Measurements from ENCODE around the gene GPER1.
A peak's percentile ranks its signal among the peaks of the same experiment; 100 is the strongest.

The GPER1 gene

GRCh38 chr7:1046722-1047679 is 40.9 kb upstream of the GPER1 start:
- Histone ChIP-seq H3K4me1 (ENCODE audit: control insufficient read depth, insufficient read depth, low read length) (peaks cover 44% of the 10 kb centered on the region), H3K27ac (ENCODE audit: low read length) (no peak overlapping the region), H3K9ac (ENCODE audit: low read length in 2 of 2) (no peak overlapping the region), H3K27me3 (ENCODE audit: control insufficient read depth in 1 of 2, insufficient read depth in 2 of 2, low read length in 2 of 2) (no peaks in the 10 kb centered on the region), H3K9me3 (ENCODE audit: control insufficient read depth in 2 of 2, low read length in 2 of 2) (no peaks in the 10 kb centered on the region), H3K4me3 (ENCODE audit: low read length in 2 of 2) (no peak overlapping the region), H3K36me3 (ENCODE audit: control insufficient read depth in 2 of 2, insufficient read depth in 2 of 2, low read length in 2 of 2) (no peaks in the 10 kb centered on the region)

- no peak overlapping the region for H3K4me3 ChIP-seq (ENCODE audit: low read length in 2 of 2)
- no peak overlapping the region for H3K9ac ChIP-seq (ENCODE audit: low read length in 2 of 2)
- H3K27me3 ChIP-seq (ENCODE audit: control insufficient read depth in 1 of 2, insufficient read depth in 2 of 2, low read length in 2 of 2) = no peaks in the 10 kb centered on the region
- peaks cover 51% of the 10 kb centered on the region for H3K4me1 ChIP-seq (ENCODE audit: control insufficient read depth, insufficient read depth, low read length)
- H3K9me3 ChIP-seq (ENCODE audit: control insufficient read depth in 2 of 2, low read length in 2 of 2) = no peaks in the 10 kb centered on the region
- no peak overlapping the region for H3K27ac ChIP-seq (ENCODE audit: low read length)
- no peaks in the 10 kb centered on the region for H3K36me3 ChIP-seq (ENCODE audit: control insufficient read depth in 2 of 2, insufficient read depth in 2 of 2, low read length in 2 of 2)
These were observed 38.7 kb upstream of the GPER1 start for GRCh38 chr7:1049006-1049741.

- H3K4me1 ChIP-seq (ENCODE audit: control insufficient read depth, insufficient read depth, low read length) = peaks cover 53% of the 10 kb centered on the region
- H3K4me3 ChIP-seq (ENCODE audit: low read length in 2 of 2) = no peak overlapping the region
- no peaks in the 10 kb centered on the region for H3K36me3 ChIP-seq (ENCODE audit: control insufficient read depth in 2 of 2, insufficient read depth in 2 of 2, low read length in 2 of 2)
- H3K9ac ChIP-seq (ENCODE audit: low read length in 2 of 2) = no peak overlapping the region
- no peaks in the 10 kb centered on the region for H3K9me3 ChIP-seq (ENCODE audit: control insufficient read depth in 2 of 2, low read length in 2 of 2)
- H3K27ac ChIP-seq (ENCODE audit: low read length) = no peak overlapping the region
- no peaks in the 10 kb centered on the region for H3K27me3 ChIP-seq (ENCODE audit: control insufficient read depth in 1 of 2, insufficient read depth in 2 of 2, low read length in 2 of 2)
These were observed 38.1 kb upstream of the GPER1 start for GRCh38 chr7:1049801-1050200.

- no peaks in the 10 kb centered on the region for H3K36me3 ChIP-seq (ENCODE audit: control insufficient read depth in 2 of 2, insufficient read depth in 2 of 2, low read length in 2 of 2)
- no peak overlapping the region for H3K9ac ChIP-seq (ENCODE audit: low read length in 2 of 2)
- H3K4me1 ChIP-seq (ENCODE audit: control insufficient read depth, insufficient read depth, low read length) = peaks cover 53% of the 10 kb centered on the region
- no peaks in the 10 kb centered on the region for H3K9me3 ChIP-seq (ENCODE audit: control insufficient read depth in 2 of 2, low read length in 2 of 2)
- peak overlapping the region; percentile 31 for H3K27ac ChIP-seq (ENCODE audit: low read length)
- H3K4me3 ChIP-seq (ENCODE audit: low read length in 2 of 2) = no peak overlapping the region
- H3K27me3 ChIP-seq (ENCODE audit: control insufficient read depth in 1 of 2, insufficient read depth in 2 of 2, low read length in 2 of 2) = no peaks in the 10 kb centered on the region
These were observed 37.5 kb upstream of the GPER1 start for GRCh38 chr7:1050254-1050906.

GRCh38 chr7:1050956-1051690 is 36.8 kb upstream of the GPER1 start:
- H3K36me3 ChIP-seq (ENCODE audit: control insufficient read depth in 2 of 2, insufficient read depth in 2 of 2, low read length in 2 of 2) = no peaks in the 10 kb centered on the region
- no peak overlapping the region for H3K9ac ChIP-seq (ENCODE audit: low read length in 2 of 2)
- peak overlapping the region; percentile 31 for H3K27ac ChIP-seq (ENCODE audit: low read length)
- H3K4me3 ChIP-seq (ENCODE audit: low read length in 2 of 2) = no peak overlapping the region
- H3K4me1 ChIP-seq (ENCODE audit: control insufficient read depth, insufficient read depth, low read length) = peaks cover 58% of the 10 kb centered on the region
- H3K9me3 ChIP-seq (ENCODE audit: control insufficient read depth in 2 of 2, low read length in 2 of 2) = no peaks in the 10 kb centered on the region
- H3K27me3 ChIP-seq (ENCODE audit: control insufficient read depth in 1 of 2, insufficient read depth in 2 of 2, low read length in 2 of 2) = no peaks in the 10 kb centered on the region

- no peak overlapping the region for H3K9ac ChIP-seq (ENCODE audit: low read length in 2 of 2)
- peaks cover 61% of the 10 kb centered on the region for H3K4me1 ChIP-seq (ENCODE audit: control insufficient read depth, insufficient read depth, low read length)
- peak overlapping the region; percentile 37 for H3K27ac ChIP-seq (ENCODE audit: low read length)
These were observed 35.7 kb upstream of the GPER1 start for GRCh38 chr7:1052031-1052818.

GRCh38 chr7:1053002-1053411 is 34.9 kb upstream of the GPER1 start:
- no peaks in the 10 kb centered on the region for H3K27me3 ChIP-seq (ENCODE audit: control insufficient read depth in 1 of 2, insufficient read depth in 2 of 2, low read length in 2 of 2)
- H3K27ac ChIP-seq (ENCODE audit: low read length) = no peak overlapping the region
- no peaks in the 10 kb centered on the region for H3K9me3 ChIP-seq (ENCODE audit: control insufficient read depth in 2 of 2, low read length in 2 of 2)
- H3K9ac ChIP-seq (ENCODE audit: low read length in 2 of 2) = no peak overlapping the region
- H3K4me1 ChIP-seq (ENCODE audit: control insufficient read depth, insufficient read depth, low read length) = peaks cover 61% of the 10 kb centered on the region
- H3K4me3 ChIP-seq (ENCODE audit: low read length in 2 of 2) = no peak overlapping the region
- H3K36me3 ChIP-seq (ENCODE audit: control insufficient read depth in 2 of 2, insufficient read depth in 2 of 2, low read length in 2 of 2) = no peaks in the 10 kb centered on the region

More at GRCh38 chr7:1052031-1052818, 35.7 kb upstream of the GPER1 start:
- no peaks in the 10 kb centered on the region for H3K36me3 ChIP-seq (ENCODE audit: control insufficient read depth in 2 of 2, insufficient read depth in 2 of 2, low read length in 2 of 2)
- H3K4me3 ChIP-seq (ENCODE audit: low read length in 2 of 2) = no peak overlapping the region
- no peaks in the 10 kb centered on the region for H3K9me3 ChIP-seq (ENCODE audit: control insufficient read depth in 2 of 2, low read length in 2 of 2)
- H3K27me3 ChIP-seq (ENCODE audit: control insufficient read depth in 1 of 2, insufficient read depth in 2 of 2, low read length in 2 of 2) = no peaks in the 10 kb centered on the region

- H3K4me3 ChIP-seq (ENCODE audit: low read length in 2 of 2) = peak overlapping the region in 1 of 2 donors; percentile 72
- H3K9ac ChIP-seq (ENCODE audit: low read length in 2 of 2) = no peak overlapping the region
- peak overlapping the region; percentile 37 for H3K27ac ChIP-seq (ENCODE audit: low read length)
- H3K27me3 ChIP-seq (ENCODE audit: control insufficient read depth in 1 of 2, insufficient read depth in 2 of 2, low read length in 2 of 2) = no peaks in the 10 kb centered on the region
- peaks cover 60% of the 10 kb centered on the region for H3K4me1 ChIP-seq (ENCODE audit: control insufficient read depth, insufficient read depth, low read length)
- H3K9me3 ChIP-seq (ENCODE audit: control insufficient read depth in 2 of 2, low read length in 2 of 2) = no peaks in the 10 kb centered on the region
- no peaks in the 10 kb centered on the region for H3K36me3 ChIP-seq (ENCODE audit: control insufficient read depth in 2 of 2, insufficient read depth in 2 of 2, low read length in 2 of 2)
These were observed 34.0 kb upstream of the GPER1 start for GRCh38 chr7:1053816-1054370.

- Histone ChIP-seq H3K4me3 (ENCODE audit: low read length in 2 of 2) (peak overlapping the region; percentile 22 to 72), H3K27ac (ENCODE audit: low read length) (peak overlapping the region; percentile 60), H3K27me3 (ENCODE audit: control insufficient read depth in 1 of 2, insufficient read depth in 2 of 2, low read length in 2 of 2) (no peaks in the 10 kb centered on the region), H3K4me1 (ENCODE audit: control insufficient read depth, insufficient read depth, low read length) (peaks cover 62% of the 10 kb centered on the region), H3K9ac (ENCODE audit: low read length in 2 of 2) (no peak overlapping the region), H3K9me3 (ENCODE audit: control insufficient read depth in 2 of 2, low read length in 2 of 2) (no peaks in the 10 kb centered on the region), H3K36me3 (ENCODE audit: control insufficient read depth in 2 of 2, insufficient read depth in 2 of 2, low read length in 2 of 2) (no peaks in the 10 kb centered on the region)
These were observed 33.5 kb upstream of the GPER1 start for GRCh38 chr7:1054438-1054837.
